SK-MEL-5 (cell line): ENCODE measurements around the gene PMP22. TPM values are rescaled to one million over a fixed set of nuclear protein-coding genes. Genes with fewer than 3 reads are reported as not detected.

Experiments
- DNase-seq: peaks from one replicate; pipeline ENCODE4 v3.0.0-alpha.2; 2016; ENCODE audit warnings: low read depth, low spot score
- in situ Hi-C: cut with HindIII; loops from 2 replicates; pipeline ENCODE4 v1.10.0; 2016; ENCODE audit warnings: low sequenced_read_pairs, high pct_unique_total_duplicates, low pct_unique_long_range_greater_than_20kb
- polyA plus RNA-seq, 2 experiments: library from polyadenylated mRNA; depleted of rRNA; stranded (reverse); fragments of >200 nt; gene quantifications; 2 replicates each; pipeline ENCODE4 v1.2.3, GENCODE V29; 2015
- total RNA-seq: library from RNA; depleted of rRNA; stranded (reverse); fragments of >200 nt; shearing (Covaris generic); gene quantifications from 2 replicates; pipeline ENCODE4 v1.2.3, GENCODE V29; 2014; rRNA removed

The PMP22 gene
- 53.5 and 54.9 TPM in 2 replicates for total RNA-seq
- 132 and 148 TPM in 2 replicates for polyA plus RNA-seq (2015; cell fraction: cytosol; rRNA removed)
- 23.5 and 32.1 TPM in 2 replicates for polyA plus RNA-seq (2015; cell fraction: nucleus; rRNA removed)

DNA sequence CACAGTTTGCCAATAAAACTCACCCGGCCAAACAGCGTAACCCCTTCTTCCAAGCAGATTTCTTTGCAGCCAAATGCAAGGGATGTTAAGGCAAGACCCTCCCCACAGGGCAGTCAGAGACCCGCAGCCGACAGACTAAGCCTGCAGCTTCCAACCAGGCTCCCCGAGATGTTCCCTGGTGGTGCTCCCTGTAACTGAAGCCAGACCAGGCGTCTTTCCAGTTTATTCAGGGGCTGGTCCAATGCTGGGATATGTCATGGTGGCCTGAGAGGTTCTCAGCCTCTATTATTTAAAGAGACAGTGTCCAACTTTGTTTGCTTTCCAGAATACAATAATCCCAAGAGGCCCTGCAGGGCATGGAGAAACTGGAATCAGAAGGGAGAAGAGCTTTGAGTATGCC, at the start of gene PMP22:
TSS of gene PMP22 (minus strand) at position 196 of the 400 bp plus-strand sequence. CDS start 4,599 bp downstream, outside the sequence.
- DNase-seq: peak; percentile 52
- in situ Hi-C loops: no loop called here

DNA sequence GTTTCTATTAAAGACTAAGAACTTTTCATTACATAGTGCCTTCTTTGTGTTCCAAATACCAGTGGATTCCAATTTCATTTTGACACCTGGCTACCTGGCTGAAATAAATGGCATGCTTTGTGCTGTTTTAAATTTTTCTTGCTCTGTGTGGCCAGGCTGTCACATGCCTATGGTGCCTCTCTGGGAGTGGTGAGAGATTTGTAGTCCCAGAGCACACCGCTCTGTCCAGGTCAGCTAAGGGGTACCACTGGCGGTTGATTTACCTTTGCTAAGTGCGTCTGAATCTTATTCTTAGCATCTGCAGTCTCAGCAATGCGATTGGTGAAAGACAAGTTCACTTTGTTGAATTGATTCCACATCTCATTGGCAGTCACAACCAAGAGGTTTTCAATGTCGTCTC, 46.9 kb upstream of the PMP22 start:
- in situ Hi-C loops: no loop called here
- DNase-seq: no peak

- no peak for DNase-seq
Observed at GRCh38 chr17:15309793-15310192, 44.7 kb upstream of the PMP22 start.

DNA sequence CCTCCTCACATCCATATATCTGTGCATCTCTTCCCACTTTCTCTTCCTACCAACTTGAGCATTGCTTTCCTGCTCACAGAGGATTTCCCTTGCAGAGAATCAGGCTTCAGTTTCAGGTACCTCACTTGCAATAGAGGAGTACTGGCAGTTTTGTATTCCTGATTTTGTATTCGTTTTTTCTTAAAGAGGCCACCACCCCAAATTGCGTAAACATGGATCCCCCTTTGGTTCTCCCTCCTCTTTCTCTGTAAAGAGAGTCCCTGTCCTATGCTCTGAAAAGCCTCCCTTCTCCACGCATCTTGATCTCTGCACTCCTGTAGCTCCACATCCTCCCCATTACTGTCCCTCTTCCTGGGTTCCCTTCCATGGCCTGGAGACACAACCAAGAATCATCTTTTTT, 44.1 kb upstream of the PMP22 start:
- in situ Hi-C loops: no loop called here
- no peak for DNase-seq

More at GRCh38 chr17:15309793-15310192, 44.7 kb upstream of the PMP22 start:
- in situ Hi-C loops: no loop called here

DNA sequence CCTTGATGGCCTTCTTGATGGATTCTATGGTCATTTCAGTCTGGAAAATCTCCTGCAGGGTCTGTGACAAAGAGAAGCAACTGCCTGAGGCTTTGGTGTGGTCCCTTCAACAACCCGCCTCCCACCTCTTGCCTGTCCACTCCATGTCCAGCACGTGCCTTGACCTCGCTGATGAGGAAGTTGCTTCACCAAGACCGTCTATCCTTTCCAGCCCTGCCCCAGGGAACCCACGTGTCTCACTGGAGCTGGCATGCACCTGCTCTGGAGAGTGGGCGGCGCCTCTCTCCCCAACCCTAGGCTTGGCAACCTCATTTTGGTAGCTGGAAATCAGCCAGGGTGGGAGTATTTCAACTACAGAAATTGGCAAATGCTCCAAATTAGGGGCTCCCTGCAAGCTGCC, 43.6 kb upstream of the PMP22 start:
- in situ Hi-C loops: no loop called here

DNA sequence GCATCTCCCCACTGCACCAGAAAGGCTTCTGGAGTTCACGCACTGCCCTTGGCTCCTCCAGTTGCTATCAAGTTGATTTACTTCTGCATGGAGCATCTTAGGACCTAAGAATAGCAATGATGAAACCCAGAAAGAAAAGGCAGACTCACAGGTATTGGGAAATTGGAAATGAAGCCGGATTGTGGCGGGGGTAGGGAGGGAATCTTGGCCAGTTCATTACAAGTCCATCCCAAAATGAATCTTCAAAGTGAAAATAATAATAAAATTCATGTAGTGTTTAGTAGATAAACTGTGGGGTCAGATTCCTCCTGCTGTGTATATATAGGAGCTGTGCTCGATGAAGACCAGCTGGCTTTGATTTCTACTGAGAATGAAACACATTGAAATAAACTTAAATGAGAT, 42.6 kb upstream of the PMP22 start:
- DNase-seq: no peak
- in situ Hi-C loops: no loop called here

More for the DNA sequence above, 43.6 kb upstream of the PMP22 start:
- no peak for DNase-seq

- in situ Hi-C loops: no loop called here
- no peak for DNase-seq
Observed at GRCh38 chr17:15303851-15304250, 38.7 kb upstream of the PMP22 start.

DNA sequence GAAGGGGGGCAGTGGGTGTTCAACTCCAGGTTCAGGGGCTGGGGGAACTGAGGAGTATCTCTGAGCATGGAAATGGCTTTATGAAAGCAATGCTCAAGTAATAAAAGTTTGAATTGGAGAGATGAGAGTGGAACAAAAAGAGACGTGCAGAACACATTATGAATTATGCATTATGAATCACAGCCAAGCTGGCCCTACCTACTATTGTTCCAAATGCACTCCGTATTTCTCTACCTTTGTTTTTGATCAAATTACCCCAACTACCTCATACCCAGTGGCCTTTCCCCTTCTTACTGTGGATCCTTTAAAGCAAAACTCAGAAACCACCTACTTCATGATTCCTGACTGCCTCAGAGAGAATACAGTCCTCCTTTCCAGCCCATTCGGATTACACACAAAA, 38.1 kb upstream of the PMP22 start:
- DNase-seq: no peak
- in situ Hi-C loops: no loop called here

- DNase-seq: no peak
- in situ Hi-C loops: no loop called here
Observed at GRCh38 chr17:15301845-15302244, 36.7 kb upstream of the PMP22 start.

DNA sequence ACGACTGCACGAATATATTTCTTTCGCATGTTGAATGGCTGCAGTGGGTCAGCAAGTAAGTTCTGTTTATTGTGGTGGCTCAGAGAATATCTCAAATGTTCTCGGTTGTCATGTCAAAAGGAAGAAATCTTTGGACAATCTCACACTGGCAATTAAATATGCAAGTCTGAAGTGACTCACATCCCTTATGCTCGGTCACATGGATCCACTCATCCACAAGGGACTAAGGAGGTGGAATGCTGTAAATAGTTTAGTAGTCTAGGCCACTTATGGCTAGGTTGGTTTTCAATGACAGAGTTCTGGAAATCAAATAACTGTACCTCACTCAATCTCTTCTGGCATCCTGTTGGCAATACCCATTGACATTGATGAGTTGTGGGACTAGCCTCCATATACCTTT, 33.0 kb upstream of the PMP22 start:
- in situ Hi-C loops: no loop called here
- no peak for DNase-seq

DNA sequence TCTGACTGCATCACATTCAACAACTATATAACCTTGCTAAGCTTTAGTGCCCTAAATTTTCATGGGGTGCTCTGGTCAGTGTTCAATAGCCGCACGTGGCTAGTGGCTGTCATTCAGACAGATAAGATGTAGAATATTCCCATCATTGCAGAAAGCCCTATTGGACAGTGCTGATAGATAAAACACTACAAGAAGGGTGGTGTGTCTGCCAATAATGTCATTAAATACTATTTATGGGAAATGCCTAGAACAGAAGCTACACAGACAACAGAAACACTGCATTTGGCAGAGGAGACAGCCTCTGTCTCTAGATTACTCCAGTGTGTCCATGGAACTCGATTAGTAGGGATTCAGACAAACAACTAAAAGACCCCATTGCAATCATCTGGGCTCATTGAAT, 28.4 kb upstream of the PMP22 start:
- DNase-seq: no peak
- in situ Hi-C loops: no loop called here

DNA sequence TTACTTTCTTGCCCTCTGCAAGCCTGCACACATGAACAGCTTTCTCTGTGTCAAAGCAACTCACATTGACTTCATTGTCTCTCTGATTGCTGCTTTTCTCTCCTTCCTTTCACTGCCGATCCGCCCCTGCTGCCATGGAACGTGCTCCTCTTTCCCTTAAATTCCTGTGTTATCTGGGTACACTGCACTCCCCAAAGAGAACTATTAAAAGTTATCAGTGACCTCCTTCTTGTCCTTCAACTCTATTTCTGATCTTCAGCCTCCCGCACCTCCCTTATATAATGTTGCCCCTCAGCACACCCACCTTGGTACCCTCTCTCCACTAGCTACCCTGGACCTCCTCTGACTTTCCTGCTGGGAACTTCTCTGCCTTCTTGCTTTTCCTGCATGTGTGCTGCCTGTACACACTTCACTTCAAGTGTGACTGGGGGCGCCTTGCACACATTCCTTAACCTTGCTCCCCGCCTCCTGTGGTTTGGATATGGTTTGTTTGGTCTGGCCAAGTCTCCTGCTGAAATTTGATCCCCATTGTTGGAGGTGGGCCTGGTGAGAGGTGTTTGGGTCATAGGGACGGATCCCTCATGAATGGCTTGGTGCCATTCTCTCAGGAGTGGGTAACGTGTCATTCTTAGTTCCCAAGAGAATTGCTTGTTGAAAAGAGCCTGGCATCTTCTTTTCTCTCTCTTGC, 26.7 kb upstream of the PMP22 start:
- in situ Hi-C loops: no loop called here
- DNase-seq: no peak

DNA sequence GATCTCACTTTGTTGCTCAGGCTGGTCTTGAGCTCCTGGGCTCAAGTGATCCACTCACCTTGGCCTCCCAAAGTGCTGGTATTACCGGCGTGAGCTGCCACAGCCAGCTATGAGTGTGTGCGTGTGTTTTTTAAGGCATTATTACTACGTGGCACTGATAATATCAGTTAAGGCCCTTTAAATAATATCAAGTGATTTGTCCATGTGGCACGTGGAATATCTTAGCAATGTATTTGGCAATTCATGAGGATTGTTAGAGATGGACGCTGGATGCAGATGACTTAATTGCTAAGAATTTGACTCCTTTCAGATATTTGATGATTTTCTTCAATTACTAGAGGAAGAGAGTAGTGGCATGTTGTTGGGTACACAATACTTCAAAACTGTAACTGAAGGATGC, 25.5 kb upstream of the PMP22 start:
- in situ Hi-C loops: no loop called here

GRCh38 chr17:15289285-15290183, 24.4 kb upstream of the PMP22 start:
- in situ Hi-C loops: no loop called here
- DNase-seq: no peak

More for the DNA sequence above, 25.5 kb upstream of the PMP22 start:
- no peak for DNase-seq

DNA sequence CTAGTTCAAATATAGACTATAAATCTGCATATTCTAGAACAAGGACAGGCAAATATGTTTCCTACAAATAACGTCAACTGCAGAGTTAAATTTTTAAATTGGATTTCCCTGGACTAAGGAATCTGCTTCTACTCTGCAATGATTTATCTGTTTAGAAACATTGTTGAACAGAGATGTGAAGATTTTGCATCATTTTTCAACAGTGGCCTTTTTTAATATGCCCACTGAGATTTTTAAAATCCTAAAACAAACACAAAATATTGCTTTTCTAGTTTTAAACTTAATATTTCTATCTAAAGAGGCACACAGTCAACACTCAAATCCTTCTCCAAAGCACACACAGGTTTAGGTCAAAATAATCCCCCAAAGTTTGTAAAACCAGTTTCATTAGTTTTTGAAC, 23.7 kb upstream of the PMP22 start:
- in situ Hi-C loops: no loop called here

DNA sequence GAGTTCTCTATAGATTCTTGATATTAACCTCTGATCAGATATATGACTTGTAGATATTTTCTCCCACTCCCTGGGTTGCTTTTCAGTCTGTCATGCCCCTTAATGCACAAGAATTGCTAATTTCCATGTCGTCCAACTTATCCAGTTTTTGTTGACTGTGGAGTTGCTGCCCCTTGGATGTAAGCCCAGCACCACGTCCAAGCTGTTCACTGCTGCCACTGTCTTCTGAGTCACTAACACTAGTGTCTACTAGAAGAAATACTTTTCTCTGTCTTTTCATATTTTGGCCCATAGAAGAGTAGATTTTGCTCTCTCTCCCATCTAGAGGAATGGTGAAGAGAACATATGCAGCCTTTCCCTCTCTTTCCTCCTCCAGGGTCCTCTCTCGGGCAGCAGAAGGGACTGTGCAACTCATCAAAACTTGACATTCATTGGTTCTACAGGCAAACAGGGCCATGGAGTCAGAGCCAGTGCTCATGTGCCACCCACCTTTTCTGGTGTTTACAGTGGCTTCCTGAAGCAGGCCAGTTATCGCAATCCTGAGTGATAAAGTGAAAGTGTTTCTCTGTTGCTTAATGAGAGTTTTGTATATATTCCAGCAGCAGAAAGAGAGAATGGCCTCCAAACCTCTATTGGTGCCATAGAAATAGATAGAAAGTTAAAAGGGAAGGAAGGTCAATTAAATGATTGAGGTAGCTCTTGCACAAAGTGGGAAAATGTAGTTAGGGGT, 22.6 kb upstream of the PMP22 start:
- no peak for DNase-seq
- in situ Hi-C loops: no loop called here

More for the DNA sequence above, 23.7 kb upstream of the PMP22 start:
- no peak for DNase-seq

DNA sequence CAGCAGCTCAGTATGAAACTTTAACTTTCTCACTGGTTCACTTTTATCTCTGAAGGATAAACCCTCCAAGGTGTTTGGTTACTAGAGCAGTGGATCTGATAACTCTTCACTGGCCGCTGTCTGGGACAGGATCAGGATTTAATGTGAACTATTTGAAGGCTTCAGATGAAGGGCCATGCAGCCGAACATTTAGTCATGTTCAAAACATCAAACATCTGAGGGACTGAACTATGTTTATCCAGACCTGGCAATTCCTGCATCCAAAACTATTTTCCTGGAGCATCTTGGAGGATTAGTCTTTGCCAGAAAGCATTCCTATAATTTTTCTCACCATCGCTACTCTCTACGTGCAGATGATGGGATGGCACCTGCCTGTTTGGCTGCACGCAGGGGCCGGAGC, 20.3 kb upstream of the PMP22 start:
- no peak for DNase-seq
- in situ Hi-C loops: no loop called here

DNA sequence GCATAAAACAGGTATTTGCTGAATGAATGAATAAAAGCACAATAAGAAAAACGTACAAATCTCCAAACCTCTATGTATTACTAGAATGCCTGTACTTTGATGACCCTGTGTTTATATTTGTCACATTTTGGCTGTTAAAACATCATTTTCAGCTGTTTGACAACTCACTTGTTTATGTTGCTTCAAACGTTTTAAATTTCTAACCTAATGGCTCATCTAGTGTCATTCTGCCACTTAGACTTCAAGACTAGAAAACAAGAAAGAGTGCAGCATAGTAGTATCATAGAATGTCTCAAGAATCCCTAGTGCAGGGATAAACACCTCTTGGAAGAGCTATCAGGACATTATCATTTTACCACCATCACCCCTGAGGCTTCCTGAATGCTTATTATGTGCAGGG, 19.4 kb upstream of the PMP22 start:
- in situ Hi-C loops: no loop called here
- DNase-seq: no peak
